Endothelial cell of umbilical vein (primary cell): Measurements from ENCODE around the gene GULP1. TPM values are rescaled to one million over a fixed set of nuclear protein-coding genes. Genes with fewer than 3 reads are reported as not detected.

ENCODE experiments used
- BruUV-seq: library from RNA; stranded (reverse); fragments of 400-500 nt; replicated peaks from 2 replicates; lab custom pipeline; 2021; lab: Mats Ljungman, UMichigan
- CTCF ChIA-PET: fragments of 300-600, 350-600 bp; sonication (Branson Sonifier 250); formaldehyde crosslinking; loops from one replicate; lab custom pipeline; 2021; ENCODE audit warnings: antibody characterized with exemption, inconsistent platforms; lab: Charles Lee
- POLR2A ChIA-PET: fragments of 300-600, 350-600 bp; sonication (Branson Sonifier 250); formaldehyde crosslinking; loops from one replicate; lab custom pipeline; 2021; ENCODE audit warnings: antibody characterized with exemption, inconsistent platforms; lab: Charles Lee
- DNase-seq: peaks from one replicate; pipeline ENCODE4 v3.0.0-alpha.2; 2011; ENCODE audit warnings: low read depth, low spot score
- FAIRE-seq: peaks from 2 replicates; lab custom pipeline; 2011; peaks lifted over from hg19 to GRCh38; lab: Jason Lieb, UNC
- H2AFZ ChIP-seq: 2 replicates; pipeline ENCODE4 v1.6.0; 2012; ENCODE audit warnings: low read depth, low read length, control low read depth, inconsistent platforms
- H3K27ac ChIP-seq: 2 replicates; pipeline ENCODE4 v1.5.1; 2011; ENCODE audit warnings: low read depth, mild to moderate bottlenecking, control low read depth, low read length, moderate library complexity; ENCODE audit not compliant: insufficient read depth
- H3K27me3 ChIP-seq, 2 experiments: 2 replicates each; pipeline versions ENCODE4 v1.6.0 to v1.6.1; 2011; ENCODE audit warnings: low read length in 2 of 2, mixed read lengths in 1 of 2; ENCODE audit not compliant: control insufficient read depth in 2 of 2, insufficient read depth in 2 of 2
- H3K36me3 ChIP-seq, 2 experiments: 2 replicates in 1 of 2; 3 replicates in 1 of 2; pipeline ENCODE4 v1.5.1; 2011; ENCODE audit warnings: low read length in 2 of 2, mild to moderate bottlenecking in 1 of 2, moderate library complexity in 1 of 2; ENCODE audit not compliant: control insufficient read depth in 2 of 2, insufficient read depth in 2 of 2; ENCODE audit errors: extremely low read depth in 1 of 2
- H3K4me1 ChIP-seq: 3 replicates; pipeline ENCODE4 v1.5.1; 2011; ENCODE audit warnings: mild to moderate bottlenecking, low read length; ENCODE audit not compliant: control insufficient read depth, insufficient read depth; ENCODE audit errors: extremely low read depth
- H3K4me2 ChIP-seq: 2 replicates; pipeline ENCODE4 v1.6.1; 2011; ENCODE audit warnings: low read length, control low read depth, mixed read lengths; ENCODE audit not compliant: insufficient read depth
- H3K4me3 ChIP-seq, 3 experiments: fragments of 200-600 bp in 1 of 3; sonication (generic), shearing (Covaris generic) in 1 of 3; replicated peaks in 1 of 3; 2 replicates each; pipeline ENCODE4 v1.5.1; 2011 to 2016; ENCODE audit warnings: control low read depth in 3 of 3, low read length in 3 of 3, mild to moderate bottlenecking in 2 of 3, inconsistent platforms in 1 of 3, low read depth in 1 of 3, moderate library complexity in 1 of 3; ENCODE audit not compliant: insufficient read depth in 1 of 3
- H3K79me2 ChIP-seq: 2 replicates; pipeline ENCODE4 v1.6.0; 2012; ENCODE audit warnings: low read length, inconsistent platforms; ENCODE audit not compliant: control insufficient read depth, insufficient read depth
- H3K9ac ChIP-seq: replicated peaks from 2 replicates; pipeline ENCODE3; 2011; ENCODE audit warnings: low read length, control low read depth; ENCODE audit not compliant: insufficient read depth; ENCODE audit errors: extremely low read depth
- H3K9me1 ChIP-seq: replicated peaks from 3 replicates; pipeline ENCODE4 v1.6.0; 2011; ENCODE audit warnings: mild to moderate bottlenecking, low read length; ENCODE audit not compliant: control insufficient read depth, insufficient read depth; ENCODE audit errors: extremely low read depth
- H3K9me3 ChIP-seq: replicated peaks from 2 replicates; pipeline ENCODE4 v1.5.1; 2012; ENCODE audit warnings: low read length, inconsistent platforms; ENCODE audit not compliant: control insufficient read depth, insufficient read depth
- H4K20me1 ChIP-seq: replicated peaks from 2 replicates; pipeline ENCODE3; 2011; ENCODE audit warnings: mild to moderate bottlenecking, low read length; ENCODE audit not compliant: control insufficient read depth, insufficient read depth; ENCODE audit errors: extremely low read depth
- FOS ChIP-seq: IDR thresholded peaks from 2 replicates; pipeline ENCODE4 v1.6.1; 2011; ENCODE audit warnings: mild to moderate bottlenecking, low read length, moderate library complexity, borderline replicate concordance; ENCODE audit not compliant: insufficient read depth
- GATA2 ChIP-seq: IDR thresholded peaks from 2 replicates; pipeline ENCODE4 v1.7.0; 2011; ENCODE audit warnings: low read depth, mild to moderate bottlenecking, moderate library complexity, mixed read lengths, low read length; ENCODE audit not compliant: insufficient read length, insufficient read depth
- JUN ChIP-seq: IDR thresholded peaks from 2 replicates; pipeline ENCODE4 v1.6.1; 2011; ENCODE audit warnings: borderline replicate concordance, low read depth; ENCODE audit not compliant: insufficient read length, insufficient read depth
- MYC ChIP-seq: IDR thresholded peaks from one replicate; pipeline ENCODE4 v1.6.1; 2011; ENCODE audit warnings: mild to moderate bottlenecking, low read depth, low read length
- POLR2A ChIP-seq: IDR thresholded peaks from 2 replicates; pipeline ENCODE4 v1.6.1; 2012; ENCODE audit warnings: low read depth, mild to moderate bottlenecking, control low read depth, low read length
- POLR2AphosphoS5 ChIP-seq: IDR thresholded peaks from 2 replicates; pipeline ENCODE4 v1.6.1; 2012; ENCODE audit warnings: low read depth, mild to moderate bottlenecking, control low read depth, low read length, moderate library complexity; ENCODE audit not compliant: insufficient read depth
- dilution Hi-C: fragments of 300-500 bp; cut with MboI; formaldehyde crosslinking; loops from one replicate; pipeline ENCODE4 v1.15.0; 2019; ENCODE audit warnings: low sequenced_read_pairs; ENCODE audit not compliant: extremely low pct_ligation_motif_present
- intact Hi-C: fragments of 100-400 bp; cut with micrococcal nuclease; formaldehyde crosslinking; loops from one replicate; pipeline ENCODE4 v1.10.0; 2022
- polyA plus RNA-seq, 4 experiments: library from polyadenylated mRNA; depleted of rRNA in 3 of 4; stranded (reverse) in 3 of 4; unstranded in 1 of 4; fragments of >200 nt; gene quantifications; 2 replicates each; pipeline versions ENCODE4 v1.2.1 to v1.2.3, GENCODE V29; 2011 to 2012; ENCODE audit warnings: missing spikeins in 1 of 4
- total RNA-seq: library from RNA; stranded (reverse); gene quantifications from 2 replicates; pipeline ENCODE4 v1.2.3, GENCODE V29; 2021

The GULP1 gene
- total and polyA plus RNA-seq, 2 donors (not counting 3 experiments of a cell fraction or from before 2014, with no cell fraction given) = 24.4 to 53.8 TPM

- Histone ChIP-seq H3K9me3 (no peaks in the 10 kb centered on the region), H3K27me3 (no peaks in the 10 kb centered on the region), H3K4me2 (no peak overlapping the region), H3K9me1 (no peaks in the 10 kb centered on the region), H4K20me1 (no peaks in the 10 kb centered on the region), H2AFZ (no peak overlapping the region), H3K4me3 (no peak overlapping the region), H3K36me3 (no peaks in the 10 kb centered on the region), H3K27ac (no peak overlapping the region), H3K4me1 (no peaks in the 10 kb centered on the region), H3K9ac (no peak overlapping the region), H3K79me2 (no peaks in the 10 kb centered on the region)
- FAIRE-seq (no peak), DNase-seq (no peak)
- intact Hi-C loops (no loop called here), dilution Hi-C loops (no loop called here)
- BruUV-seq = no TSS peak
- TF ChIP-seq GATA2 (no peak), POLR2AphosphoS5 (no peak), JUN (no peak), FOS (no peak)
- CTCF ChIA-PET = interaction anchor here (1.1 kb wide), 1 partner anchor 367 kb away, joined by 3 read pairs; no protein-coding TSS in a partner anchor
- POLR2A ChIA-PET = no interaction called here
Observed at GRCh38 chr2:188609321-188610049, 317.8 kb downstream of the GULP1 start.

GRCh38 chr2:188610050-188610444 is 318.4 kb downstream of the GULP1 start:
- Histone ChIP-seq H3K9ac (no peak overlapping the region), H3K36me3 (no peaks in the 10 kb centered on the region), H3K9me1 (no peaks in the 10 kb centered on the region), H3K79me2 (no peaks in the 10 kb centered on the region), H3K4me2 (no peak overlapping the region), H3K27ac (no peak overlapping the region), H3K9me3 (no peaks in the 10 kb centered on the region), H2AFZ (no peak overlapping the region), H3K4me3 (no peak overlapping the region), H4K20me1 (no peaks in the 10 kb centered on the region), H3K4me1 (no peaks in the 10 kb centered on the region), H3K27me3 (no peaks in the 10 kb centered on the region)
- ChIA-PET CTCF (interaction anchor here (1.4 kb wide), 1 partner anchor 85 kb away, joined by 6 read pairs; no protein-coding TSS in a partner anchor), POLR2A (no interaction called here)
- TF ChIP-seq POLR2A (no peak), GATA2 (no peak), MYC (no peak), JUN (peak; percentile 24)
- BruUV-seq = no TSS peak
- dilution Hi-C loops (no loop called here), intact Hi-C loops (no loop called here)
- no peak for FAIRE-seq
- no peak for DNase-seq
